ENCODE results near the gene AGRN.

DNA sequence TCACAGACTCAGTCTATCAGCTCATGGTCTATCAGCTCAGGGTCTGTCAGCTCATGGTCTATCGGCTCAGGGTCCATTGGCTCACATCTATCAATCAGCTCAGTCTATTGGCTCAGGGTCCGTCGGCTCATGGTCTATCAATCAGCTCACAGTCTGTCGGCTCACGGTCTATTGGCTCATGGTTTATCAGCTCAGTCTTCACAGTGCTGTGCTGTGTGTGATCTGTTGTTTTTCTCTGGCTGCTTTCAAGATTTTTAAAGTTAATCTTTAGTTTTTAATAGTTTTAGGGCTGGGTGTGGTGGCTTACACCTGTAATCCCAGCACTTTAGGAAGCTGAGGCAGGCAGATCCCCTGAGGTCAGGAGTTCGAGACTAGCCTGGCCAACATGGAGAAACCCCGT is 81.6 kb downstream of the AGRN start:
- TF ChIP-seq, protein P1, sequence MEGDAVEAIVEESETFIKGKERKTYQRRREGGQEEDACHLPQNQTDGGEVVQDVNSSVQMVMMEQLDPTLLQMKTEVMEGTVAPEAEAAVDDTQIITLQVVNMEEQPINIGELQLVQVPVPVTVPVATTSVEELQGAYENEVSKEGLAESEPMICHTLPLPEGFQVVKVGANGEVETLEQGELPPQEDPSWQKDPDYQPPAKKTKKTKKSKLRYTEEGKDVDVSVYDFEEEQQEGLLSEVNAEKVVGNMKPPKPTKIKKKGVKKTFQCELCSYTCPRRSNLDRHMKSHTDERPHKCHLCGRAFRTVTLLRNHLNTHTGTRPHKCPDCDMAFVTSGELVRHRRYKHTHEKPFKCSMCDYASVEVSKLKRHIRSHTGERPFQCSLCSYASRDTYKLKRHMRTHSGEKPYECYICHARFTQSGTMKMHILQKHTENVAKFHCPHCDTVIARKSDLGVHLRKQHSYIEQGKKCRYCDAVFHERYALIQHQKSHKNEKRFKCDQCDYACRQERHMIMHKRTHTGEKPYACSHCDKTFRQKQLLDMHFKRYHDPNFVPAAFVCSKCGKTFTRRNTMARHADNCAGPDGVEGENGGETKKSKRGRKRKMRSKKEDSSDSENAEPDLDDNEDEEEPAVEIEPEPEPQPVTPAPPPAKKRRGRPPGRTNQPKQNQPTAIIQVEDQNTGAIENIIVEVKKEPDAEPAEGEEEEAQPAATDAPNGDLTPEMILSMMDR (IDR thresholded peaks at IDR 0.05): no peak
- no peak for TF ChIP-seq POLR2A (IDR thresholded peaks at IDR 0.05)

Measured in thyroid gland (tissue), 4 donors.